Natural killer cell (primary cell): ENCODE results near the gene BECN2. TPM values are rescaled to one million over a fixed set of nuclear protein-coding genes. Genes with fewer than 3 reads are reported as not detected.

Experiments used
- ATAC-seq, 3 donors: fragments of 150-1000 bp in 2 of 3; fragments of 200-7000 bp in 1 of 3; cut with Tn5 transposase; 1 replicate in 1 of 3; 2 replicates in 2 of 3; pipeline ENCODE4 v1.10.0; 2021; ENCODE audit warnings: mild to moderate bottlenecking in 2 of 3, moderate library complexity in 2 of 3
- DNase-seq, 2 donors: peaks; one replicate each; pipeline versions ENCODE4 v3.0.0 to v3.0.0-alpha.2; 2013 to 2021; ENCODE audit warnings: mixed read lengths in 1 of 2
- H3K27ac ChIP-seq: one replicate; pipeline ENCODE4 v1.5.1; 2013; ENCODE audit warnings: mild to moderate bottlenecking, low read length
- H3K27me3 ChIP-seq: one replicate; pipeline ENCODE4 v1.6.1; 2013; ENCODE audit warnings: low read length; ENCODE audit not compliant: control insufficient read depth, insufficient read depth
- H3K36me3 ChIP-seq: one replicate; pipeline ENCODE4 v1.6.1; 2013; ENCODE audit warnings: low read length; ENCODE audit not compliant: control insufficient read depth, insufficient read depth
- H3K4me1 ChIP-seq: one replicate; pipeline ENCODE4 v1.6.1; 2013; ENCODE audit warnings: low read length; ENCODE audit not compliant: control insufficient read depth, insufficient read depth
- H3K4me3 ChIP-seq: one replicate; pipeline ENCODE4 v1.5.1; 2013; ENCODE audit warnings: low read length
- H3K9me3 ChIP-seq: one replicate; pipeline ENCODE4 v1.6.1; 2013; ENCODE audit warnings: low read length; ENCODE audit not compliant: control insufficient read depth, insufficient read depth
- H3K27ac Mint-ChIP-seq, 2 donors: one replicate each; pipeline ENCODE4 v1.8.0; 2022; ENCODE audit warnings: mild to moderate bottlenecking in 2 of 2, mixed read lengths in 2 of 2, moderate library complexity in 1 of 2
- H3K27me3 Mint-ChIP-seq, 2 donors: one replicate each; pipeline ENCODE4 v1.8.0; 2022; ENCODE audit warnings: low read depth in 2 of 2, mixed read lengths in 2 of 2
- H3K36me3 Mint-ChIP-seq: one replicate; pipeline ENCODE4 v1.8.0; 2022; ENCODE audit warnings: mixed read lengths
- H3K4me1 Mint-ChIP-seq, 2 donors: one replicate each; pipeline ENCODE4 v1.8.0; 2022; ENCODE audit warnings: mixed read lengths in 2 of 2
- H3K4me3 Mint-ChIP-seq: one replicate; pipeline ENCODE4 v1.8.0; 2022; ENCODE audit warnings: mild to moderate bottlenecking, moderate library complexity, mixed read lengths
- H3K9me3 Mint-ChIP-seq, 2 donors: one replicate each; pipeline ENCODE4 v1.8.0; 2022; ENCODE audit warnings: mixed read lengths in 2 of 2
- CTCF ChIP-seq: fragments of 200-600 bp; IDR thresholded peaks from one replicate; pipeline ENCODE4 v1.8.0; 2022; ENCODE audit warnings: antibody characterized with exemption
- WGBS: methylation state at CpG from one replicate; pipeline ENCODE4 v1.1.7; 2013; ENCODE audit warnings: missing lambda C conversion rate; ENCODE audit not compliant: insufficient coverage; 5-methylcytosine and 5-hydroxymethylcytosine counted together
- intact Hi-C: fragments of 100-400 bp; cut with micrococcal nuclease; formaldehyde crosslinking; loops from one replicate; pipeline ENCODE4 v1.14.2; 2022
- total RNA-seq, 4 donors: library from RNA; stranded (reverse); fragments of 120-200 nt in 1 of 4; gene quantifications; one replicate each; pipeline versions ENCODE4 v1.2.3 to v1.2.4, GENCODE V29; 2013 to 2022

BECN2 gene
- total RNA-seq, 3 donors from 2014 or later (not counting 1 experiment from before 2014, with no cell fraction given) = not detected

- no peaks in the 10 kb centered on the region for H3K36me3 Mint-ChIP-seq
- no peaks in the 10 kb centered on the region for H3K4me1 Mint-ChIP-seq
- H3K27me3 Mint-ChIP-seq = peaks cover 6 to 17% of the 10 kb centered on the region in 2 donors
- no peak for ATAC-seq
- no peak overlapping the region for H3K4me3 Mint-ChIP-seq
- Histone ChIP-seq H3K4me1 (no peaks in the 10 kb centered on the region), H3K4me3 (no peak overlapping the region), H3K9me3 (no peaks in the 10 kb centered on the region), H3K27ac (no peak overlapping the region), H3K27me3 (no peaks in the 10 kb centered on the region), H3K36me3 (no peaks in the 10 kb centered on the region)
- no peak for DNase-seq
- no peaks in the 10 kb centered on the region for H3K9me3 Mint-ChIP-seq
- no peak for TF ChIP-seq CTCF
- intact Hi-C loops = no loop called here
- 54% methylated on average over 12 of the region's 12 CpGs for WGBS
- no peak overlapping the region for H3K27ac Mint-ChIP-seq
Measured at GRCh38 chr1:241934201-241934848, 23.2 kb upstream of the BECN2 start.

GRCh38 chr1:241934866-241935265, 22.7 kb upstream of the BECN2 start:
- no peak overlapping the region for H3K4me3 Mint-ChIP-seq
- H3K4me1 Mint-ChIP-seq = no peaks in the 10 kb centered on the region
- Histone ChIP-seq H3K27me3 (no peaks in the 10 kb centered on the region), H3K9me3 (no peaks in the 10 kb centered on the region), H3K27ac (no peak overlapping the region), H3K36me3 (no peaks in the 10 kb centered on the region), H3K4me1 (no peaks in the 10 kb centered on the region), H3K4me3 (no peak overlapping the region)
- no peaks in the 10 kb centered on the region for H3K9me3 Mint-ChIP-seq
- ATAC-seq = no peak
- no peak for DNase-seq
- no peak for TF ChIP-seq CTCF
- intact Hi-C loops = no loop called here
- no peaks in the 10 kb centered on the region for H3K36me3 Mint-ChIP-seq
- H3K27me3 Mint-ChIP-seq = peaks cover 6 to 17% of the 10 kb centered on the region in 2 donors
- WGBS = 67% methylated on average over 7 of the region's 7 CpGs
- H3K27ac Mint-ChIP-seq = no peak overlapping the region

GRCh38 chr1:241939798-241940197, 17.8 kb upstream of the BECN2 start:
- no peak for TF ChIP-seq CTCF
- peaks cover 3 to 6% of the 10 kb centered on the region in 2 donors for H3K27me3 Mint-ChIP-seq
- Histone ChIP-seq H3K9me3 (no peaks in the 10 kb centered on the region), H3K4me3 (no peak overlapping the region), H3K27me3 (no peaks in the 10 kb centered on the region), H3K36me3 (no peaks in the 10 kb centered on the region), H3K4me1 (no peaks in the 10 kb centered on the region), H3K27ac (no peak overlapping the region)
- no peak for DNase-seq
- ATAC-seq = no peak
- no peak overlapping the region for H3K4me3 Mint-ChIP-seq
- WGBS = 100% methylated on average over 1 of the region's 1 CpG
- no peaks in the 10 kb centered on the region for H3K4me1 Mint-ChIP-seq
- no peak overlapping the region for H3K27ac Mint-ChIP-seq
- intact Hi-C loops = no loop called here
- H3K9me3 Mint-ChIP-seq = no peaks in the 10 kb centered on the region
- H3K36me3 Mint-ChIP-seq = no peaks in the 10 kb centered on the region

- ATAC-seq (no peak), DNase-seq (no peak)
- H3K27me3 Mint-ChIP-seq = peaks cover 0 to 7% of the 10 kb centered on the region in 2 donors
- no peaks in the 10 kb centered on the region for H3K4me1 Mint-ChIP-seq
- Histone ChIP-seq H3K27ac (no peak overlapping the region), H3K4me3 (no peak overlapping the region), H3K36me3 (no peaks in the 10 kb centered on the region), H3K27me3 (no peaks in the 10 kb centered on the region), H3K4me1 (no peaks in the 10 kb centered on the region), H3K9me3 (no peaks in the 10 kb centered on the region)
- H3K9me3 Mint-ChIP-seq = no peaks in the 10 kb centered on the region
- no peak overlapping the region for H3K4me3 Mint-ChIP-seq
- H3K36me3 Mint-ChIP-seq = no peaks in the 10 kb centered on the region
- H3K27ac Mint-ChIP-seq = no peak overlapping the region
- intact Hi-C loops = no loop called here
- 80% methylated on average over 3 of the region's 4 CpGs for WGBS
- TF ChIP-seq CTCF = no peak
Measured at GRCh38 chr1:241942738-241943137, 14.8 kb upstream of the BECN2 start.
